Measurements from ENCODE around the gene VPS13D.

- no peak for TF ChIP-seq TAF1 (IDR thresholded peaks at IDR 0.05; ENCODE audit: borderline replicate concordance, low read depth, low read length)
- TF ChIP-seq, protein P1, sequence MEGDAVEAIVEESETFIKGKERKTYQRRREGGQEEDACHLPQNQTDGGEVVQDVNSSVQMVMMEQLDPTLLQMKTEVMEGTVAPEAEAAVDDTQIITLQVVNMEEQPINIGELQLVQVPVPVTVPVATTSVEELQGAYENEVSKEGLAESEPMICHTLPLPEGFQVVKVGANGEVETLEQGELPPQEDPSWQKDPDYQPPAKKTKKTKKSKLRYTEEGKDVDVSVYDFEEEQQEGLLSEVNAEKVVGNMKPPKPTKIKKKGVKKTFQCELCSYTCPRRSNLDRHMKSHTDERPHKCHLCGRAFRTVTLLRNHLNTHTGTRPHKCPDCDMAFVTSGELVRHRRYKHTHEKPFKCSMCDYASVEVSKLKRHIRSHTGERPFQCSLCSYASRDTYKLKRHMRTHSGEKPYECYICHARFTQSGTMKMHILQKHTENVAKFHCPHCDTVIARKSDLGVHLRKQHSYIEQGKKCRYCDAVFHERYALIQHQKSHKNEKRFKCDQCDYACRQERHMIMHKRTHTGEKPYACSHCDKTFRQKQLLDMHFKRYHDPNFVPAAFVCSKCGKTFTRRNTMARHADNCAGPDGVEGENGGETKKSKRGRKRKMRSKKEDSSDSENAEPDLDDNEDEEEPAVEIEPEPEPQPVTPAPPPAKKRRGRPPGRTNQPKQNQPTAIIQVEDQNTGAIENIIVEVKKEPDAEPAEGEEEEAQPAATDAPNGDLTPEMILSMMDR (IDR thresholded peaks at IDR 0.05) = no peak
- no peak for TF ChIP-seq CHD2 (IDR thresholded peaks at IDR 0.05; ENCODE audit: low read length, partially characterized antibody)
- no peak for TF ChIP-seq FOXJ3 (CRISPR knock-in tag; IDR thresholded peaks at IDR 0.05)
- no peak for TF ChIP-seq USF1 (IDR thresholded peaks at IDR 0.05; ENCODE audit: borderline replicate concordance, low read depth)
- no peak for TF ChIP-seq SMC3 (IDR thresholded peaks at IDR 0.05; ENCODE audit: low read depth, low read length)
- no peak for TF ChIP-seq FOXM1 (IDR thresholded peaks at IDR 0.05; ENCODE audit: low read depth)
- TF ChIP-seq, protein P2, sequence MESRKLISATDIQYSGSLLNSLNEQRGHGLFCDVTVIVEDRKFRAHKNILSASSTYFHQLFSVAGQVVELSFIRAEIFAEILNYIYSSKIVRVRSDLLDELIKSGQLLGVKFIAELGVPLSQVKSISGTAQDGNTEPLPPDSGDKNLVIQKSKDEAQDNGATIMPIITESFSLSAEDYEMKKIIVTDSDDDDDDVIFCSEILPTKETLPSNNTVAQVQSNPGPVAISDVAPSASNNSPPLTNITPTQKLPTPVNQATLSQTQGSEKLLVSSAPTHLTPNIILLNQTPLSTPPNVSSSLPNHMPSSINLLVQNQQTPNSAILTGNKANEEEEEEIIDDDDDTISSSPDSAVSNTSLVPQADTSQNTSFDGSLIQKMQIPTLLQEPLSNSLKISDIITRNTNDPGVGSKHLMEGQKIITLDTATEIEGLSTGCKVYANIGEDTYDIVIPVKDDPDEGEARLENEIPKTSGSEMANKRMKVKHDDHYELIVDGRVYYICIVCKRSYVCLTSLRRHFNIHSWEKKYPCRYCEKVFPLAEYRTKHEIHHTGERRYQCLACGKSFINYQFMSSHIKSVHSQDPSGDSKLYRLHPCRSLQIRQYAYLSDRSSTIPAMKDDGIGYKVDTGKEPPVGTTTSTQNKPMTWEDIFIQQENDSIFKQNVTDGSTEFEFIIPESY (IDR thresholded peaks at IDR 0.05; ENCODE audit: borderline replicate concordance, low read depth) = no peak
- TF ChIP-seq RFX5 (IDR thresholded peaks at IDR 0.05; ENCODE audit: low read length) = no peak
- TF ChIP-seq REST (IDR thresholded peaks at IDR 0.05; ENCODE audit: low read depth, low read length) = no peak
Observed at GRCh38 chr1:12206238-12206637, 23.6 kb upstream of the VPS13D start.

Measured in SK-N-SH (cell line).